ENCODE results near the gene NPBWR2. TPM values are rescaled to one million over a fixed set of nuclear protein-coding genes. Genes with fewer than 3 reads are reported as not detected.

Gene NPBWR2
- total RNA-seq, 6 experiments from 2014 or later = not detected

- Histone ChIP-seq H3K27ac (no peak overlapping the region), H3K4me1 (peaks cover 0 to 6% (median 0%) of the 10 kb centered on the region in 4 donors), H3K27me3 (no peaks in the 10 kb centered on the region), H3K4me3 (no peak overlapping the region), H3K9me3 (no peaks in the 10 kb centered on the region), H3K36me3 (peaks cover 0 to 16% (median 0%) of the 10 kb centered on the region in 4 donors)
- DNase-seq = no peak
- ATAC-seq = no peak
- intact Hi-C loops (cut with DNase I) = no loop called here
- WGBS (ENCODE audit: insufficient coverage, low coverage, low lambda C conversion rate, missing lambda C conversion rate) = no CpG with 5 or more reads among the region's 8 CpGs
- TF ChIP-seq CTCF (IDR thresholded peaks at IDR 0.05) (no peak), POLR2A (IDR thresholded peaks at IDR 0.05) (no peak)
Observed at GRCh38 chr20:64074963-64075362, 32.4 kb downstream of the NPBWR2 start.

GRCh38 chr20:64074184-64074789 lies 33.1 kb downstream of the NPBWR2 start:
- TF ChIP-seq POLR2A (IDR thresholded peaks at IDR 0.05) (no peak), CTCF (IDR thresholded peaks at IDR 0.05) (no peak)
- 97% methylated on average over 6 of the region's 28 CpGs for WGBS (ENCODE audit: insufficient coverage, low coverage, low lambda C conversion rate, missing lambda C conversion rate)
- no peak overlapping the region for H3K4me3 ChIP-seq
- ATAC-seq (no peak), DNase-seq (no peak)
- peaks cover 0 to 16% (median 0%) of the 10 kb centered on the region in 4 donors for H3K36me3 ChIP-seq
- peaks cover 0 to 4% (median 0%) of the 10 kb centered on the region in 4 donors for H3K4me1 ChIP-seq
- H3K27me3 ChIP-seq = no peaks in the 10 kb centered on the region
- H3K9me3 ChIP-seq = no peaks in the 10 kb centered on the region
- intact Hi-C loops (cut with DNase I) = no loop called here
- no peak overlapping the region for H3K27ac ChIP-seq

- DNase-seq (no peak), ATAC-seq (no peak)
- Histone ChIP-seq H3K4me1 (no peaks in the 10 kb centered on the region), H3K4me3 (no peak overlapping the region), H3K27ac (no peak overlapping the region), H3K9me3 (no peaks in the 10 kb centered on the region), H3K36me3 (peaks cover 0 to 16% (median 0%) of the 10 kb centered on the region in 4 donors), H3K27me3 (no peaks in the 10 kb centered on the region)
- TF ChIP-seq CTCF (IDR thresholded peaks at IDR 0.05) = no peak
- TF ChIP-seq POLR2A (IDR thresholded peaks at IDR 0.05) = no peak
- 100% methylated on average over 1 of the region's 37 CpGs for WGBS (ENCODE audit: insufficient coverage, low coverage, low lambda C conversion rate, missing lambda C conversion rate)
- intact Hi-C loops (cut with DNase I) = no loop called here
Observed at GRCh38 chr20:64073476-64074183, 33.7 kb downstream of the NPBWR2 start.

- TF ChIP-seq CTCF (IDR thresholded peaks at IDR 0.05) (no peak), POLR2A (IDR thresholded peaks at IDR 0.05) (no peak)
- WGBS (ENCODE audit: insufficient coverage, low coverage, low lambda C conversion rate, missing lambda C conversion rate) = 67% methylated on average over 1 of the region's 14 CpGs
- Histone ChIP-seq H3K36me3 (peaks cover 0 to 16% (median 0%) of the 10 kb centered on the region in 4 donors), H3K4me3 (no peak overlapping the region), H3K27ac (no peak overlapping the region), H3K9me3 (no peaks in the 10 kb centered on the region), H3K4me1 (peaks cover 0 to 1% (median 0%) of the 10 kb centered on the region in 4 donors), H3K27me3 (no peaks in the 10 kb centered on the region)
- ATAC-seq = no peak
- DNase-seq = no peak
- intact Hi-C loops (cut with DNase I) = no loop called here
Observed at GRCh38 chr20:64072498-64073063, 34.8 kb downstream of the NPBWR2 start.

Measured in right lobe of liver (tissue), 6 donors.